ENCODE data around the gene WDR5.

GRCh38 chr9:134178394-134178767 is 42.5 kb downstream of the WDR5 start:
- TF ChIP-seq CTCF (IDR thresholded peaks at IDR 0.05) (no peak), POLR2A (IDR thresholded peaks at IDR 0.05) (no peak)

Measured in esophagus squamous epithelium (tissue), 4 donors.